Epithelial cell of esophagus (primary cell): ENCODE data around the gene LRRIQ1.
A peak's percentile ranks its signal among the peaks of the same experiment; 100 is the strongest.

Experiments
- DNase-seq: peaks from one replicate; pipeline ENCODE4 v3.0.0; 2010; ENCODE audit warnings: low read depth
- H3K4me3 ChIP-seq: 2 replicates; pipeline ENCODE4 v1.5.1; 2011; ENCODE audit warnings: mild to moderate bottlenecking, low read length, control low read depth
- CTCF ChIP-seq: IDR thresholded peaks from 2 replicates; pipeline ENCODE4 v1.5.1; 2011; ENCODE audit warnings: low read depth, mild to moderate bottlenecking, low read length, control low read depth, inconsistent platforms; ENCODE audit not compliant: insufficient read depth; ENCODE audit errors: missing control alignments

Gene LRRIQ1

GRCh38 chr12:85147331-85147730 is 111.2 kb downstream of the LRRIQ1 start:
- DNase-seq = no peak
- no peak overlapping the region for H3K4me3 ChIP-seq
- TF ChIP-seq CTCF = no peak

- no peak for DNase-seq
- H3K4me3 ChIP-seq = no peak overlapping the region
- no peak for TF ChIP-seq CTCF
These were observed 116.2 kb downstream of the LRRIQ1 start for GRCh38 chr12:85152311-85152729.

GRCh38 chr12:85155791-85156190 is 119.6 kb downstream of the LRRIQ1 start:
- peak; percentile 40 for DNase-seq
- no peak overlapping the region for H3K4me3 ChIP-seq
- TF ChIP-seq CTCF = peak; percentile 25

- DNase-seq = no peak
- TF ChIP-seq CTCF = no peak
These were observed 120.4 kb downstream of the LRRIQ1 start for GRCh38 chr12:85156569-85156968.

GRCh38 chr12:85157035-85157603 is 121.0 kb downstream of the LRRIQ1 start:
- DNase-seq = no peak
- no peak overlapping the region for H3K4me3 ChIP-seq
- no peak for TF ChIP-seq CTCF

More at GRCh38 chr12:85156569-85156968, 120.4 kb downstream of the LRRIQ1 start:
- no peak overlapping the region for H3K4me3 ChIP-seq

- no peak for DNase-seq
- no peak overlapping the region for H3K4me3 ChIP-seq
- no peak for TF ChIP-seq CTCF
These were observed 127.7 kb downstream of the LRRIQ1 start for GRCh38 chr12:85163752-85164321.
